ENCODE data around the gene GART. TPM values are rescaled to one million over a fixed set of nuclear protein-coding genes. Genes with fewer than 3 reads are reported as not detected.

The GART gene
- total RNA-seq: 66.8 and 79.1 TPM in 2 replicates
- long read RNA-seq, transcript GART-201 (11 exons, 2,149 nt): minor isoform, 143 of 464 reads
- long read RNA-seq, transcript GART-203 (22 exons, 3,341 nt): major isoform, 160 of 464 reads
- long read RNA-seq, partial matches to known transcripts: 112 of 464 reads
- long read RNA-seq, other reads (novel, unspliced or antisense): 45 of 464 reads

DNA sequence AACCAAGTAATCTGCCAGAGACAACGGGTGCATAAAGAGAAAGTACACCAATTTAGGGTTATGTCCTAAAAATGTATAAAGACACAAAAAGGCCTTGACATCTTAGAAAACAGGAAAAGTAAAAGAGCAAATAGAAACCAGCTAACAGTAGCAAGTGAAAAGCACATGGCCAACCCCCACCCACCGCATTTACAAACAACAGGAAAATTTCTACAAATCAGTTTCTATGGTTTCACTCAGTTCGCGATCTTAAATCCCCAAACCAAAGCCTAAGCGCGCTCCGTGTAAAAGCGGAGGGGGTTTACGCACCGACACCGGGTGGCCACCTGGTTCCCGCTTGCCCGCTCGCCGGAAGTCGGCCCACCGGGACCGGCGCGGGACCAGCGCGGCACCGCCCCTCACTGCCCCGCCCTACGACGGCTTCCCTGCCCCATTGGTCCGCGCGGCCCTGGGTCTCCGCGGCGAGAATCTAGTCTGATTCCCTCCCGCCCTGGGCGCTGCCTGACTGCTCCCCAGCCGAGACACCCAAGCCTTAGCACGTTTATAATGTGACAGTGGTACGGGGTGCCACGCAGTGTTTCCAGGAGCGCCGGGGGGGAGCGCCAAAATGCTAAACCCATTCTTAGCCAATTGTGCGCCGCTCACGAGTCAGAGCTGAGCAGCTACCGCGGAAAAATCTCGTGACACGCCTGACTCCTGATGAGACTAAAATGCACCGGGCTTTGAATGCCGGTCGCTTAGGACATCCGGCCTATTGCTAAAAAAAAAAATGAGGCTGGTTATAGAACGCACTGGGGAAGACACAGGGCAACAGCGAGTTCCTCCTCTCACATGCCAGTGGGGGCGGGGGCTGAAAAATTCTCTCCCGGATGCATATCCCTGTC lies at the start of gene GART:
Gene GART (minus strand): TSS at position 362 of the 884 bp plus-strand sequence. CDS start 2,802 bp downstream, outside the sequence.
- DNase-seq (ENCODE audit: extremely low spot score, unreplicated experiment): peak; percentile 93
- peak within 1 kb of the TSS; percentile 97 for H3K4me3 Mint-ChIP-seq (ENCODE audit: unreplicated experiment)
- no peaks in the 10 kb centered on the region for H3K27me3 Mint-ChIP-seq (ENCODE audit: unreplicated experiment)
- H3K36me3 Mint-ChIP-seq (ENCODE audit: unreplicated experiment): peaks cover 12% of the 10 kb centered on the region
- H3K9me3 Mint-ChIP-seq (ENCODE audit: unreplicated experiment): no peaks in the 10 kb centered on the region
- peaks cover 40% of the 10 kb centered on the region for H3K4me1 Mint-ChIP-seq (ENCODE audit: unreplicated experiment)
- peak within 1 kb of the TSS; percentile 100 for H3K27ac Mint-ChIP-seq (ENCODE audit: unreplicated experiment)
- TF ChIP-seq, protein P1, sequence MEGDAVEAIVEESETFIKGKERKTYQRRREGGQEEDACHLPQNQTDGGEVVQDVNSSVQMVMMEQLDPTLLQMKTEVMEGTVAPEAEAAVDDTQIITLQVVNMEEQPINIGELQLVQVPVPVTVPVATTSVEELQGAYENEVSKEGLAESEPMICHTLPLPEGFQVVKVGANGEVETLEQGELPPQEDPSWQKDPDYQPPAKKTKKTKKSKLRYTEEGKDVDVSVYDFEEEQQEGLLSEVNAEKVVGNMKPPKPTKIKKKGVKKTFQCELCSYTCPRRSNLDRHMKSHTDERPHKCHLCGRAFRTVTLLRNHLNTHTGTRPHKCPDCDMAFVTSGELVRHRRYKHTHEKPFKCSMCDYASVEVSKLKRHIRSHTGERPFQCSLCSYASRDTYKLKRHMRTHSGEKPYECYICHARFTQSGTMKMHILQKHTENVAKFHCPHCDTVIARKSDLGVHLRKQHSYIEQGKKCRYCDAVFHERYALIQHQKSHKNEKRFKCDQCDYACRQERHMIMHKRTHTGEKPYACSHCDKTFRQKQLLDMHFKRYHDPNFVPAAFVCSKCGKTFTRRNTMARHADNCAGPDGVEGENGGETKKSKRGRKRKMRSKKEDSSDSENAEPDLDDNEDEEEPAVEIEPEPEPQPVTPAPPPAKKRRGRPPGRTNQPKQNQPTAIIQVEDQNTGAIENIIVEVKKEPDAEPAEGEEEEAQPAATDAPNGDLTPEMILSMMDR (IDR thresholded peaks at IDR 0.05): no peak

DNA sequence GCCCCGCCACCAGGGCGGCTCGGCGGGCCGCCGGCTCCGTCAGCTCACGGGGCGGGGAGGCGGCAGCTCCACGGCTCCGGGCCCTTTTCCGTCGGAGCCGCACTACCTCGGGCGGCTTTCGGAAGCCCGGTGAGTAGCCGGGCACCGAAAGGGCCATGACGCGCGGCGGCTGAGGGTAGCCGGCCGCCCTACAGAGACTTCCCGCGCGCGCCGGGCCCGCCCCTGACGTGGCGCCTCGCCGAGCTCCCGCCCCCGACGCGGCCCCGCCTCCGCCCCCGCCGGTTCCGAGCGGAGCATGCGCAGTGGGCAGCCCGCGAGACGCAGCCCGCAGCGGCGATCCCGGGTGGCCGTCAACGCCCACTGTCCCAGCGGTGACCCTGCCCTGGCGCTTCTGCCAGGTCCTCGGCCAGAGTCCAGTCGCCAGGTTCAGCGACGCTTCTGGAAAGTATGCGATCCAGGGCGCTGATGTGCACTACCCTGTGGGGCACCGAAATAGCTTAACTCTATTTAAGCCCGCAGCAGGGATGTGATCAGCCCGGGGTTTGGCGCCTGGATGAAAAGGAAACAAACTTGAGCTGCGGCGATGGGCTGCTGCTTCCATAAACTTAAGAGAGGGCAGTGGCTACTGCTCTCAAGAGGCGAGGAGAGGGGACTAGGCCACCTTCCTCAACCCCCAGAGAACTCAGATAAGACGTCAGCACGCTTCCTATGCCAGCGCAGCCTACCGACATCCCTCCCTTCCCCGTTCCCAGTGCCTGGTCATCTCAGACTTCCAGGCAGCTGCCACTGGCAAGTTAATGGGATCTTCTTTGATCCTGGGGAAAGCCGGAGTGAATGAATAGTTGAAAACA lies 46.8 kb upstream of the GART start, which contains the start of gene DONSON:
Gene DONSON (minus strand): TSS at position 200 of the 851 bp plus-strand sequence. CDS start 43 bp downstream, at position 157.
- Mint-ChIP-seq H3K4me3 (ENCODE audit: unreplicated experiment) (peak within 1 kb of the TSS; percentile 92), H3K27me3 (ENCODE audit: unreplicated experiment) (no peaks in the 10 kb centered on the region), H3K9me3 (ENCODE audit: unreplicated experiment) (no peaks in the 10 kb centered on the region), H3K4me1 (ENCODE audit: unreplicated experiment) (peaks cover 29% of the 10 kb centered on the region), H3K27ac (ENCODE audit: unreplicated experiment) (peak within 1 kb of the TSS; percentile 95), H3K36me3 (ENCODE audit: unreplicated experiment) (peaks cover 7% of the 10 kb centered on the region)
- DNase-seq (ENCODE audit: extremely low spot score, unreplicated experiment): peak; percentile 97
- TF ChIP-seq, protein P1 (IDR thresholded peaks at IDR 0.05): no peak

GRCh38 chr21:33587792-33588484 lies 46.0 kb upstream of the GART start:
- H3K4me1 Mint-ChIP-seq (ENCODE audit: unreplicated experiment): peaks cover 29% of the 10 kb centered on the region
- TF ChIP-seq, protein P1 (IDR thresholded peaks at IDR 0.05): no peak
- peaks cover 6% of the 10 kb centered on the region for H3K36me3 Mint-ChIP-seq (ENCODE audit: unreplicated experiment)
- H3K27ac Mint-ChIP-seq (ENCODE audit: unreplicated experiment): peak overlapping the region; percentile 87
- peak overlapping the region; percentile 92 for H3K4me3 Mint-ChIP-seq (ENCODE audit: unreplicated experiment)
- peak; percentile 87 for DNase-seq (ENCODE audit: extremely low spot score, unreplicated experiment)
- H3K9me3 Mint-ChIP-seq (ENCODE audit: unreplicated experiment): no peaks in the 10 kb centered on the region
- no peaks in the 10 kb centered on the region for H3K27me3 Mint-ChIP-seq (ENCODE audit: unreplicated experiment)

DNA sequence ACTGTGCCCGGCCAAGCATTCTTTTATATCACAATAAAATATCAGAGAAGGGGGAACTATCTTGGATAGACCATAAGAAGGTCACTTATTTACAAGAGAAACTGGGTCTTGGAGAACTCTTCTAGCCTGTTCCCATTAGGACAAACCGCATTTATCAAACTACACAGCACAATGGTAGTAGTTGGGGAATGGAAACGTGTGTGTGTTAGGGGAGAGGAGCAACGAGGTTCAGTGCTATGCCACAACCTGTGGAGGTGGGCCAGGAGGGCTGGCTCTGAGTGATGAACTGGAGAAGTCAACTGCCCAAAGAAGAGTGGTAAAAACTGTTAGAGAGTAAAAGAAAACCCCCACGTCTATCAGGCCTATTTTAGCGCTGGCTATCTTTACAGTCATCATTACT lies 45.0 kb upstream of the GART start:
- H3K4me3 Mint-ChIP-seq (ENCODE audit: unreplicated experiment): peak overlapping the region; percentile 45
- DNase-seq (ENCODE audit: extremely low spot score, unreplicated experiment): no peak
- H3K27me3 Mint-ChIP-seq (ENCODE audit: unreplicated experiment): no peaks in the 10 kb centered on the region
- peaks cover 29% of the 10 kb centered on the region for H3K4me1 Mint-ChIP-seq (ENCODE audit: unreplicated experiment)
- H3K9me3 Mint-ChIP-seq (ENCODE audit: unreplicated experiment): no peaks in the 10 kb centered on the region
- H3K36me3 Mint-ChIP-seq (ENCODE audit: unreplicated experiment): peaks cover 2% of the 10 kb centered on the region
- no peak overlapping the region for H3K27ac Mint-ChIP-seq (ENCODE audit: unreplicated experiment)
- TF ChIP-seq, protein P1 (IDR thresholded peaks at IDR 0.05): no peak

Data from osteocyte (in vitro differentiated cells).